GM18519 (cell line): ENCODE results near the gene CBR3.

Experiments used
- ATAC-seq: cut with Tn5 transposase; IDR thresholded peaks from one replicate; pipeline ENCODE4 v1.9.1; 2021; ENCODE audit warnings: mild to moderate bottlenecking, moderate library complexity; ENCODE audit not compliant: unreplicated experiment, low FRiP score

CBR3 gene

DNA sequence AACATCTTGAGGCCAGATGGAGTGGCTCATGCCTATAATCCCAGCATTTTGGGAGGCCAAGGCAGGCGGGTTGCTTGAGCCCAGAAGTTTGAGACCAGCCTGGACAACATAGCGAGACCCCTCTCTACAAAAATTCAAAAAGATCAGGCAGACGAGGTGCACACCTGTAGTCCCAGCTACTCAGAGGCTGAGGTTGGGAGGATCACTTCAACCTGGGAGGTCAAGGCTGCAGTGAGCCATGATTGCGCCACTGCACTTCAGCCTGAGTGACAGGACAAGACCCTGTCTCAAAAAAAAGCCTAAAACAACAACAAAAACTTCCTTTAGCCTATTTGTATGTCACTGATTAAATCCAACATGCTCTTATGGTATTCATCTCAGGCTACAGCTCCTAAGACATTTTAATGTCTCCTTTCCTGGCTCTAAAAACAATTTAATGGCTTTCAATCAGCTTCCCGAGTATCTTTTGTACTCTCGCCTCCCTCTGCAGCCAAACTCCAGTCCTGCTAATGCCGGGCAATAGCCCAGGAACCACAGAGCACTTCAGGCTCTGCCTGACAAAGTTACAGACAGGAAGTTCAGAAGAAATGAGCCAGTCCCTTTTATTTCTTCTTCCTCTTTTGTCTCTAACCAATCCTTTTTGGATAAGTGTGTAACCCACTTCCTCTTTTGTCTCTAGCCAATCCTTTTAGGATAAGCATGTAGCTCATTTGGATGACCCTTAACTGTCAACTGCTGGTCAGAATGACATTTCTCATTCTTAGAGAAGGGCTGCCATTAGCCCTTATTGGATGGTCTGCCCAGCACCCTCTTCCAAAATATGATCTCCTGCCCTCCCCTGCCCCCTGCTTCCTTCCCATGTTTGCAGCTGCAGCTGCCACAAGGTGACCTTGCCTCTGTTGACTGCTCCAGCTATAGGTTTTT lies 15.2 kb downstream of the CBR3 start:
- ATAC-seq, result no peak

DNA sequence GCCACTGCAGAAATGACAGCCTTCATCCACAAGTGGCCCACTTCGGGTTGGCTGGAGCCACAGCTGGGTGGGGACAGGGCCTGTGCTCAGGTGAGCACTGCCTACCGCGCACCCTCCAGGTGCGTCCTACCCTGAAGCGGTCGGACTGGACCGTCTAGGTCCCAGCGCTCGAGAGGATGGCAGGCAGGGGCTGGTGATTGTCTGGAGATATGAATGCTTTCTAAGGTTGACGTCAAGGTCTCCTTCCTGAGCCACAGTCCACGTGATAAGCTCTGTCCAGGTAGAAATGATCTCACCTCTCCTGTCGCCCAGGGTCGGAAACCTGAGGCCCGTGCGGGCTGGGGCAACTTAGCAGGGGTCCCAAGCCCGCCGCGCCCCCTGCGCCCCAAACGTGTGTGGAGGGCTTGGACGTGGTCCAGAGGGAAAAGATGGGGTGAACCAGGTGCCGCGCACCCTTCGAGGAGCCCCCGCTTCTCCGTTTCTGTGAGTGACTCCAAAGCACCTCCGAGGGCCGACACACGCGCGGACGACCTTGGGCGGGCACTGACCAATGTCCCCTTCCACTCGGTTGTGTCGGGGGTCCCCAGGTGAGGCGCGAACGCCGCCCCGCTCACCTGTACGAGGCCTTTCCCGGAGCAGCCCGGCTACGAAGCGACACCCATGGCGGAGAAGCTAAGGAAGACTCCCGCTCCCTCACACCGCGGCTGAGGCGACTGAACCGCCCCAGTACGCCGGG lies 20.9 kb downstream of the CBR3 start:
- no peak for ATAC-seq

DNA sequence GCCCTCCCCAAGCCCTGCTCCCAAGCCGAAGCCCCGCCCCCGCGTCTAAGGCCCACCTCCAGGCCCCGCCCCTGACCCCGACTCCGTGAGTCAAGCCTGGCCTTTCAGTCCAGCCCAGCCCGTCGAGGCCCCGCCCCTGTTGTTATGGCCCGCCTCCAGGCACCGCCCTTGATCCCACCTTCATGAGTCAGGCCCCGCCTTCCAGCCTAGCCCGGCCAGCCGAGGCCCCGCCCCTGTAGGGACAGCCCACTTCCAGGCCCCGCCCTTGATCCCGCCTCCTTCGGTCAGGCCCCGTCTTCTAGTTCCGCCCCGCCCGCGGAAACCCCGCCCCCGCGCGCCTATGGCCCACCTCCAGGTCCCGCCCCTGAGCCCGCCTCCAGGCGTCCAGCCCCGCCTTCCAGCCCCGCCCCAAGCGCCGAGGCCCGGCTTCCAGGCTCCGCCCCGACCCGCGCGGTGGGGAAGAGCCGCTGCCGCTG lies 21.5 kb downstream of the CBR3 start:
- peak; percentile 73 for ATAC-seq

DNA sequence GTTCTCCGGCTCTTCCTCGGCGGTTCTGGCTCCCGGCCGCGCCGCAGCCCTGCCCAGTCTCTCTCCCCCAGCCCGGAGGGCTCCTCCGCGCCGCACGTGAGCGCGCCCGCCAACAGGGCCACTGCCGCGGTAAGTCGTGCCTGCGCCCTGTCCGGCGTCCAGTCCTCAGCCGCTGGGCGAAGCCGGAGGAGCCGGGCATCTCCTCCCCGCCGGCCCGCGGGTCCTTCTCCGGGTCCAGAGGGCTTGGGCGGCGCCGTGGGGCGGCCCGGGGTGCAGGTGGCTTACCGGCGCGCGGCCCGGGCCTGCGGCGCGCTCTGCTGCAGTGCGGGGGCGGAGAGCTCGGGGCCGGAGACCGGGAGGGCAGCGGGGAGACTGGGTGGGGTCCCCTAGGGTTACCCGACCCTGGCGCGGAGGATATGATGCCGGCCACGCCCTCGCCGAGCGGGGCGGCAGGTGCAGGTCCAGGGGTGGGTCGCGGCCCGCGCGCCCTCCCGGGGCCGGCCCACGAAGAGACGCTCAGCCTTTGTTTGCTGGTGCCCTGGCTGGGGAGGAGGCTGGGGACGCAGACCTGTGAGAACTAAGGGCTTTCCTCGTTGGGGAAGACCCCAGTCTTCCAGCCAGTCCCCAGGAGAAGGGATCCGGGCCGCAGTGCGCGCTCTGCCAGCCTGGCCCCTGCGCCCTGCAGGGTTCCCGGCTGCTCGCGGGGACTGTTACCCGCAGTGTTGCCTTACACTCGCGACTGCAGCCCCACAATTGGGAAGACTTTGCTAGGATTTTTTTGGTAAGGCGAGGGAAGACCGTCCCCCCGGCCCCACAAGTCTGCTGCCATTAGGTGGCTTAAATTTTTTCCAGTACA lies 22.2 kb downstream of the CBR3 start, which contains the start of gene DOP1B:
DOP1B (plus strand) TSS at position 10 of the 856 bp plus-strand sequence. CDS start 7,910 bp downstream, outside the sequence.
- ATAC-seq, result peak; percentile 21

DNA sequence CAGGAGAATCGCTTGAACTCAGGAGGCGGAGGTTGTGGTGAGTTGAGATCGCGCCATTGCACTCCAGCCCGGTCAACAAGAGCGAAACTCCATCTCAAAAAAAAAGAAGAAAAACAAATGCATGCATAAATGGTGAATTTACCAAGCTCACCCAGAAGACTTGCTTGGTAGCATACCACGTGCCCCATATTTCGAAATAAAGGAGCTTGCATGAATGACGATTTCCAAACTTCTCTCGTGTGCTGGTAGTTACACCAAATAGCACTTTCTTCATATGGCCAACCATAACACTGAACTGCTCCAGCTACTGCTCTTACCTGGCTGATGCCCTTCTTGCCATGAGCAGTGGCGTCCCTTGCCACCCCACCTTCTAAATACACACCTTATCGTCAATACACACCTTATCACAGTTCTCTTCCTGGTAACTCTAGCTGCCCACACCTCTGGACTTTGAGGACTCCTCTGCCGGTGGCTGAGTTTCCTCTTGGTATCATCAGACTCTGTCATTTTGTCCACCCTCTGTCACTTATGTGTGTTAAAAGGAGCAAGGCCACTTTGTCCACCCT lies 24.6 kb downstream of the CBR3 start:
- ATAC-seq, result no peak

DNA sequence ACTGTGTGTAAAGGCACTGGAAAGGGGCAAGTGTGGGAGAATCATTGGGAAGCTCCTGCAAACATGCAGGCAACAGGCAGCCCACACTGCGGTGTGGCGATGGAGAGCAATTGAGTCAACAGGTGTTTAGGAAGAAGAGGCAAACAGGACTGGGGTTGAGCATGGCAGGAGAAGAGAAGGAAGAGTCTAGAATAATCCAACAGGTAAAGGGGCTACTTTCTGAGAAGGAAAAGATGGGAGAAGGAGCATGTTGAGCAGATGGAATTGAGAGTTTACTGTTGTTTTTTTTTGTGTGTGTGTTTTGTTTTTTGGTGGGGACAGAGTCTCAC lies 25.9 kb downstream of the CBR3 start:
- ATAC-seq, result no peak

DNA sequence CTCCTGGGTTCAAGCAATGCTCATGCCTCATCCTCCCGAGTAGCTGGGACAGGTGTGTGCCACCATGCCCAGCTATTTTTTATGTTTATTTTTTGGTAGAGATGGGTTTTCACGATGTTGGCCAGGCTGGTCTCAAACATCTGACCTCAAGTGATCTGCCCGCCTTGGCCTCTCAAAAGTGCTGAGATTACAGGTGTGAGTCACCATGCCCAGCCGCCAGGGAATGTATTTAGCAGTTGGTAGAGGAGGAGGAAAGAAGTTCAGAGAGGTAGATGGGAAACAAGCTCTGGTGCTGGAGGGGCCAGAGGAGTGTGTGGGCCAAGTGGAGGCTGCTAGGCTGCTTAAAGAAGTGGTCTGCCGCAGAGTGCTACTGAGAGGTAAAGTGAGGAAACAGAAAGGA lies 27.8 kb downstream of the CBR3 start:
- ATAC-seq, result no peak

DNA sequence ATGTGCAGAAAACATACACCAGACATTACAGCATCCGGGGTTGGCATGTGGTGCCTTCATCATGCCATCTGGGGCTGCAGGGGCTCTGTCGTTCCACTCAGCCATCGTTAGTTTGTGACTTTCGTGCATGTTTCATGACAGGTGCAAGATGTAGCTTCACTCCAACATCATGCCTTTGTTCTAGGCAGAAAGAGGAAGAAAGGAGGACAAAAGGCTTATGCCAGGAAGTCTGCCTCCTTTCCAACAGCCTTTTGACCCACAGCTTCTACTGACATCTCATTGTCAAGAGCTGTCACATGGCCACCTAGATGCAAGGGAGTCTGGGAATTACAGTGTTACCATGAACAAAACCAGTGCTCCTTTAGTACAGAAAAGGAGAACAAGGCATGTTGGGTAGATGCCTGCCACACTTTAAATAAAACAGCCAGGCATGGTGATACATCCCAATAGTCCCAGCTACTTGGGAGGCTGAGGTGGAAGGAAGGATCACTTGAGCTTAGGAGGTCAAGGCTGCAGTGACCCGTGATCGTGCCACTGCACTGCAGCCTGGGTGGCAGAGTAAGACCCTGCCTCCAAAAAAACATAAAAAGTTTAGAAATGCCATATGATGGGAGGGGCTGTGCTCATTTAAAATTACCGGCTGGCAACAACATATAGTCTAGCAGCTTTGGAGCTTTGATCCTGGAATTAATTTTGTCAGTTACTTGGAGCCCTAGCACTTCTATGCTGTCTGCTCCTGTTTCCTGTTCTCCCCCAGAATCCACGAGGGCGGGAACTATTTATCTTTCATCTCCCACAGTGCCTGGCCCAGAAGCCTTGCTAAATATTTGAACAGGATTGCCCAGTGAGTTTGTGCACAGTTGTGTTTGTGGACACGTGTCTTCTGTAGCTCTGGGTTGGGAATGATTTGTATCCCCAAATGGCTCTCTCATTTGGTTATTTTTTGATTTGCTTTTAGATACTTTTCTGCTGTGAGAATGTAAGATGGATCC lies 29.2 kb downstream of the CBR3 start:
- ATAC-seq, result no peak

DNA sequence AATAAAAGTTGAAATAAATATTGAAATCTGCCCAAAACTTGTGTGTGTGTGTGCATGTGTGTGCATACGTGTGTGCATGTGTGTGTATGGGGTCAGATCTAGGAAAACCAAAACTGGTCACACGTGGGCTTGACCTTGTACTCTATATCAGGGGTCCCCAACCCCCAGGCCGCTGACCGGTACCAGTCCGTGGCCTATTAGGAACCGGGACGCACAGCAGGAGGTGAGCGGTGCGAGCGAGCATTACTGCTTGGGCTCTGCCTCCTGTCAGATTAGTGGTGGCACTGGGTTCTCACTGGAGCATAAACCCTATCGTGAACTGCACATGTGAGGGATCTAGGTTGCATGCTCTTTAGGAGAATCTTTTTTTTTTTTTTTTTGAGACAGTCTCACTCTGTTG lies 30.5 kb downstream of the CBR3 start:
- no peak for ATAC-seq

DNA sequence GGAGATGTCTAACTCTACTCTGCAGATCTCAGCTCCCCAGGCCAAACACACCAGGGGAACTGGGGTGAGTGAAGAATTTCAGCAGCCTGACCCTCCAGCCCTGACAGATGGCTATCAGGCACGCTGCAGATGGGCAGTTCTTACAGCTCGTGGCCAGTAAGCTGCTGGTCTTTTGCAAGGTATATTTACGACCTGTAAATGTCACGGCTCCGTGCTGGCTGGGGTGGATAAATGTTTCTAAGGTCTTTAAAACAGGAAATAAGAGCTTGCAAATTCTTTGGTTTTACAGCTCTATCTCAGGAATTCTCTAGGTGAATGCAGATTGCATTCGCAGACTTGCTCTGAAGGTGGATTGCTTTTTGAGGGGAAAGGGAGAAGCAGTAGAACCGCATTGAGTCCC lies 31.8 kb downstream of the CBR3 start:
- no peak for ATAC-seq

DNA sequence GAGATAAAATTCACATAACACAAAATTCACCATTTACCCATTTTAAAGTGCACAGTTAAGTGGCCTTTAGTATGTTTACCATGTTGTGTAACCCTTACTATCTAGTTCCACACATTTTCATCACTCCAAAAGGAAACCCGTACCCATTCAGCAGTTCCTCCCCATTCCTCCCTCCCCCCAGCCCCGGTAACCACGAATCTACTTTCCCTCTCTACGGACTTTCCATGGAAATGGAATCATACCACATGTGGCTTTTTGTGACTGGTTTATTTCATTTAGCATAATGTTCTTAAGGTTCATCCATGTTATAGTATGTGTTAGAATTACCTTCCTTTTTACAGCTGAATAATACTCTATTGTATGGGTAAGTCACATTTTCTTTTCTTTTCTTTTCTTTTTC lies 32.7 kb downstream of the CBR3 start:
- no peak for ATAC-seq

DNA sequence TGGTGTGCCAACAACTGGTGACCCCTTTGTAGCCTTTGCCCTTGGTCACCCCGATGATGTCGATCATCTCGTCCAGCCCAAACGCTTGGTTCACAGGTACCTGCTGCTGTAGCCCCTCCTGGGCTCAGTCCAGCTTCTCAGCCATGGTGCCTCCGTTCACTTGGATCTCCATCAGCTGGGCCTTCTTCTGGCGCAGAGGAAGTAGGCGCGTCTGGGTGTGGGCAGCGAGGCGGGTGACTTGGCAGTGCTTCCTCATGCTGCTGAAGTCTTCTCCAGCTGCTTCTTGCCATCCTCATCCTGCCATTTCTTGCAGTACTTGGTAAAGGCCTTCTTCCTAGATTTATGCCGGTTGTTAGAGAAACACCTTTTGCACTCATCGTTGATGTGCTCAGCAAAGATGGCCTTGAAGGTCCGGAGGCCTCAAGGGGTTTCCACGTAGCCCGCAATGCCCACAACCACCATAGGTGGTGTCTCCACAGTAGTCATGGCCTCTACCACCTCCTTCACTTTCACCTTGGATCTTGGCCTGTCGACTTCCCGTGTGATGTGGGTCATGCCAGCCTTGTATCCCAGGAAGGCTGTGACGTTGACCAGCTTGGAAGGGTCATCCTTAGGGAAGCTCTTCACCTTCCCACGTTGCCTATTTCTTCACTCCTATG lies 34.7 kb downstream of the CBR3 start:
- ATAC-seq, result no peak

DNA sequence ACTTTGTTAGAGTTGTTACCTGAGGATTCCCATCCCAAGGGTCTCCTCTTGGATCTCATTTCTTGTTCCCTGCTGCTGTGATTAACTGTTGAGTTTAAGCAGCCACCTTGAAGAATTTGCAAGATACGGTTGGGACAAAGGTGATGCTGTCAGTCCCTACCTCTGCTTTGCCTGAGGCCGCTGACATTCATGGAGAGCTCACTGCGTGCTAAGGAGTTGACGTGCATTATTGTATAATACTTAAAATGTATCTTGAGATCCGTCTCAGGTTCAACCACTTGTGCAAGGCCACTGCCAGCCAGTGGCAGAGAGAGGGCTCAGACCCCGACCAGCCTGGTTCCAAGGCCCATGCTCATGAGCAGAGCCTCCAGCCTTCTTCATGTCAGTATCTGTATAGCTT lies 35.9 kb downstream of the CBR3 start:
- ATAC-seq, result no peak

DNA sequence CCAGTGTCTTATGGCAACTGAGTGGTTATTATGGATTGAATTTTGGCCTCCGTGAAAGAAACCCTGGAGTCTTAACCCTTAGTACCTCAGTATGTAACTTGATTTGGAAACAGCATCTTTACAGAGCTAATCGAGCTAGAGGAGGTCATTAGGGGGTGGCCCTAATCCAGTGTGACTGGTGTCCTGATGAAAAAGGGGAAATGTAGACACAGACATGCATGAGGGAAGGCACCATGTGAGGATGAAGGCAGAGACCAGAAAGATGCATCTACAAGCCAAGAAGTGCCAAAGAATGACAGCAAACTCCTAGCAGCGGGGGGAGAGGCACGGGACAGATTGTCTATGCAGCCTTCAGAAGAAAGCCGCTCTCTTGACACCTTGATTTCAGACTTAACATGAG lies 36.5 kb downstream of the CBR3 start:
- no peak for ATAC-seq

DNA sequence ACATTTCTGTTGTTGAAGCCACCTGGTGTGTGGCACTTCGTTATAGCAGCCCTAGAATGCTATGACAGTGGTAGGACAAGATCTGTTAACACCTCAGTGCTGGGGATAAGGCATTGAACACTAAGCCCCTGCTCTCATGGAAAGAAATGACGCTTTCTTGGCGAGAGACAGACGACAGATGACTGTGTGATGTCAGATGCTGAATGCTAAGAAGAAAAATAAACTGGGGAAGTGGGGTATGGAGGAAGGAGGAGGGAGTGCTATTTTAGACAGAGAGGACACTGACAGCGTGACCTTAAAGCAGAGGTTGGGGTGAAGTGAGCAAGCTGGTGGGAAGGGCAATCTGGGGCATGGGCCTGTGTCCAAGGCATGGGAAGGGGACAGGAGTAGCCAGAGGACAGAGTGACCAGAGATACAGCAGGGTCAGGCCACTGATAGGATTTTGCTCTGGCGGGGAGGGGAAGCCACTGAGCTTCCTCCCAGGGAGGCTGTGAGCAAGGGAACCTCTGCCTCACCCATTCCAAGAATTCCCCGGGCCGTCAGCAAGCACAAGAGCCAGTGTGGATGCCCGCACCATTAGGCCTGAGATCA lies 37.0 kb downstream of the CBR3 start:
- no peak for ATAC-seq

DNA sequence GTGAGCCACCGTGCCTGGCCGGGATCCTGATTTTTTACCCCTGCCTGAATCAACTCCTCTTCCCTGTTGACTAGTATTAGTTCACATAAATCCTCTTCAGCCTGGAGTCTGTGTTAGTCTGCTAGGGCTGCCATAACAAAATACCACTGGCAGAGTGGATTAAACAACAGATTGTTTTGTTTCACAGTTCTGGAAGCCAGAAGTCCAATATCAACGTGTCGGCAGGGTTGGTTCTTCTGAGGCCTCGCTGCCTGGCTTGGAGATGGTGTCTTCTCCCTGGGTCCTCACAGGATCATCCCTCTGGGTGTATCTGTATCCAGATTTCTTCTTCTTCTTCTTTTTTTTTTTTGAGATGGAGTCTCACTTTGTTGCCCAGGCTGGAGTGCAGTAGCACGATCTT lies 39.9 kb downstream of the CBR3 start:
- no peak for ATAC-seq

DNA sequence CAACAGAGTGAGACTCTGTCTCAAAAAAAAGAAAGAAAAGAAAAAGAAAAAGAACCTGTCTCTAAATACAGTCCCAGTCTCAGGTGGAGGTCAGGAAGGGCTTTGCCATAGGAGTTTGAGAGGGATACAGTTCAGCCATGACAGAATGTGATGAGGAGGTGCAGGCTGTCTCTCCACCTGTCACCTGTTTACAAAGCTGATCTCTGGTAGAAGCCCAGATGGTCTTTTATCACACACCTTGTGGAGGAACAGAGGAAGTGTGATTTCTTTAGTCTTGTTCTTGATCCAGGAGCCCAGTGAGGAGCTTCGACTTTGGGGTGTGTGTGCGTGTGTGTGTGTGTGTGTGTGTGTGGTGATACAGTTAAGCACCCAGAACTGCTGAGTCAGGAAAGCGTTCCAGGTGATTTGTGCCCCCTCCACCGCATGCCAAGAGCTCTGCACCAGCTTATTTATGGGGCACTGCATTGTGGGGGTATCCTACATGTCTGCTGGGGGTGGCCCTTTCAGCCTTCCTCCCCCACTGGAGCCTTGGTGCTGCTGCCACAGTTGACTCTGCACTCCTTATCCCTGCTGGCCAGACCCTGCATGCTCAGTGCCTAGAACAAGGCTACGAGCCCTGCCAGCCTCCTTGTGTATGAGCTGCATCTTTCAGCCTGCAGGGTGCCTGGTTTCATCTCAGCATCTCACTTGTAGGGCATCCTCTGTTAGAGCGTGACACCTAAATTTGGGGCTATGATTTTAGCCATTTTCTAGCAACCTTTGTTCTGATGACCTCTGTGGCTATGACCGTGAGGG lies 41.1 kb downstream of the CBR3 start:
- ATAC-seq, result no peak

DNA sequence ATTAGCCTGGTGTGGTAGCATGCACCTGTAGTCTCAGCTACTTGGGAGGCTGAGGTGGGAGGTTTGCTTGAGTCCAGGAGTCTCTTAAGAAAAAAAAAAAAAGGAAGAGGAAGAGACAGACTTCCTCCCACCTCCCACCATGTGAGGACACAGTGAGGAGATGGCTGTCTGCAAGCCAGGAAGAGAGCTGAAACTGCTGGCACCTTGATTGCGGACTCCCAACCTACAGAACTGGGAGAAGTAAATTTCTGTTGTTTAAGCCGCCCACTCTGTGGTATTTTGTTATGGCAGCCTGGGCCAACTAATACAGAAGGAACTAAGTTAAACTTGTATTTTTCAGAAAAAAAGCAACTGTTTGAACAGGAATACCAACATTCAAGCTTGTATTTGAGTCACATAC lies 43.5 kb downstream of the CBR3 start:
- no peak for ATAC-seq
